Left lung (tissue), 10 donors: Measurements from ENCODE around the gene RAP1A. TPM values are rescaled to one million over a fixed set of nuclear protein-coding genes. Genes with fewer than 3 reads are reported as not detected.

Source experiments
- ATAC-seq: fragments of 200-7000 bp; cut with Tn5 transposase; one replicate; pipeline ENCODE4 v1.9.1; 2020; ENCODE audit warnings: moderate library complexity
- DNase-seq, 4 donors: peaks; one replicate each; pipeline ENCODE4 v3.0.0-alpha.2; 2013 to 2020
- H3K27ac ChIP-seq, 2 donors: fragments of 200-600 bp; sonication (generic) in 1 of 2; one replicate each; pipeline versions ENCODE4 v1.5.0 to v1.8.0; 2020 to 2021
- H3K27me3 ChIP-seq, 2 donors: fragments of 200-600 bp; sonication (generic) in 1 of 2; one replicate each; pipeline versions ENCODE4 v1.5.0 to v1.8.0; 2020 to 2021
- H3K36me3 ChIP-seq, 2 donors: fragments of 200-600 bp; sonication (generic) in 1 of 2; one replicate each; pipeline versions ENCODE4 v1.5.0 to v1.8.0; 2020 to 2021
- H3K4me1 ChIP-seq, 2 donors: fragments of 200-600 bp; one replicate each; pipeline ENCODE4 v1.8.0; 2021
- H3K4me3 ChIP-seq, 2 donors: fragments of 200-600 bp; sonication (generic) in 1 of 2; one replicate each; pipeline versions ENCODE4 v1.5.0 to v1.8.0; 2020 to 2021; ENCODE audit warnings: mild to moderate bottlenecking in 1 of 2
- H3K9me3 ChIP-seq, 2 donors: fragments of 200-600 bp; sonication (generic) in 1 of 2; one replicate each; pipeline versions ENCODE4 v1.5.0 to v1.8.0; 2020 to 2021
- intact Hi-C, 2 donors: fragments of 100-400 bp; cut with DNase I; formaldehyde crosslinking; loops; one replicate each; pipeline versions ENCODE4 v1.11.2 to v1.14.2; 2022
- polyA plus RNA-seq, 6 donors: library from polyadenylated mRNA; unstranded; fragments of 120-200 nt; gene quantifications; one replicate each; pipeline ENCODE4 v1.2.1, GENCODE V29; 2013; ENCODE audit not compliant: insufficient read length in 6 of 6
- total RNA-seq, 2 donors: library from RNA; stranded (reverse); fragmentation: NEBNext Ultra II Directional; extraction: Animal tissue kit (Norgen Biotek cat#: 25700); gene quantifications; one replicate each; pipeline ENCODE4 v1.2.1, GENCODE V29; 2021
- TF ChIP-seq, protein P1 (sequence below), 2 donors: fragments of 200-600 bp; sonication (generic) in 1 of 2; IDR thresholded peaks; one replicate each; pipeline versions ENCODE4 v1.5.0 to v1.8.0; 2021; ENCODE audit warnings: antibody characterized with exemption in 2 of 2
- donor health status: DM: no; HTN: yes; CAD: no.
- donor health status: DM: no; HTN: no; CAD: no.

The RAP1A gene
- total and polyA plus RNA-seq, 8 donors, result 68.2 to 121 (median 82.4) TPM

DNA sequence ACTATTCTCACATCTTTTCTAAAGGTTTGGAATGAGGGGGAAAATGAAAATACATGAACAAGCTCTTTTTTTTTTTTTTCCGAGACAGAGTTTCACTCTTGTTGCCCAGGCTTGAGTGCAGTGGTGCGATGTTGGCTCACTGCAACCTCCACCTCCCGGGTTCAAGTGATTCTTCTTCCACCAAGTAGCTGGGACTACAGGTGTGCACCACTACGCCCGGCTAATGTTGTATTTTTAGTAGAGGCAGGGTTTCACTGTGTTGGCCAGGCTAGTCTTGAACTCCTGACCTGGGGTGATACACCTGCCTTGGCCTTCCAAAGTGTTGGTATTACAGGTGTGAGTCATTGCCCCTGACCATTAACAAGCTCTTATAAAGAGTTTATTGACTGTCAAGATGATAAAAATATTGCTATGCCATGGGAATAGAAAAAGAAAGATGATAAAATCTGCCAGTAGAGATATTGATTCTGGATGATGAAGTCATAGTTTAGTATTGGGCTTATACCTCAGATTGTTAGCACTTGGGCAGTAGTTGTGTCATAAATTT is 83.0 kb downstream of the RAP1A start:
- H3K4me1 ChIP-seq, result peaks cover 0 to 3% of the 10 kb centered on the region in 2 donors
- ATAC-seq (no peak), DNase-seq (no peak)
- H3K27me3 ChIP-seq, result no peaks in the 10 kb centered on the region
- H3K9me3 ChIP-seq, result no peaks in the 10 kb centered on the region
- no peak overlapping the region for H3K4me3 ChIP-seq
- H3K27ac ChIP-seq, result no peak overlapping the region
- H3K36me3 ChIP-seq, result peaks cover 0 to 77% of the 10 kb centered on the region in 2 donors
- TF ChIP-seq, protein P1, sequence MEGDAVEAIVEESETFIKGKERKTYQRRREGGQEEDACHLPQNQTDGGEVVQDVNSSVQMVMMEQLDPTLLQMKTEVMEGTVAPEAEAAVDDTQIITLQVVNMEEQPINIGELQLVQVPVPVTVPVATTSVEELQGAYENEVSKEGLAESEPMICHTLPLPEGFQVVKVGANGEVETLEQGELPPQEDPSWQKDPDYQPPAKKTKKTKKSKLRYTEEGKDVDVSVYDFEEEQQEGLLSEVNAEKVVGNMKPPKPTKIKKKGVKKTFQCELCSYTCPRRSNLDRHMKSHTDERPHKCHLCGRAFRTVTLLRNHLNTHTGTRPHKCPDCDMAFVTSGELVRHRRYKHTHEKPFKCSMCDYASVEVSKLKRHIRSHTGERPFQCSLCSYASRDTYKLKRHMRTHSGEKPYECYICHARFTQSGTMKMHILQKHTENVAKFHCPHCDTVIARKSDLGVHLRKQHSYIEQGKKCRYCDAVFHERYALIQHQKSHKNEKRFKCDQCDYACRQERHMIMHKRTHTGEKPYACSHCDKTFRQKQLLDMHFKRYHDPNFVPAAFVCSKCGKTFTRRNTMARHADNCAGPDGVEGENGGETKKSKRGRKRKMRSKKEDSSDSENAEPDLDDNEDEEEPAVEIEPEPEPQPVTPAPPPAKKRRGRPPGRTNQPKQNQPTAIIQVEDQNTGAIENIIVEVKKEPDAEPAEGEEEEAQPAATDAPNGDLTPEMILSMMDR (IDR thresholded peaks at IDR 0.05), result no peak
- intact Hi-C loops, result no loop called here

- Histone ChIP-seq H3K36me3 (peaks cover 0 to 68% of the 10 kb centered on the region in 2 donors), H3K27me3 (no peaks in the 10 kb centered on the region), H3K27ac (no peak overlapping the region), H3K4me3 (no peak overlapping the region), H3K4me1 (peaks cover 0 to 12% of the 10 kb centered on the region in 2 donors), H3K9me3 (no peaks in the 10 kb centered on the region)
- TF ChIP-seq, protein P1 (IDR thresholded peaks at IDR 0.05), result no peak
- intact Hi-C loops, result no loop called here
- ATAC-seq (no peak), DNase-seq (no peak)
These were observed 84.7 kb downstream of the RAP1A start for GRCh38 chr1:111704240-111704639.

DNA sequence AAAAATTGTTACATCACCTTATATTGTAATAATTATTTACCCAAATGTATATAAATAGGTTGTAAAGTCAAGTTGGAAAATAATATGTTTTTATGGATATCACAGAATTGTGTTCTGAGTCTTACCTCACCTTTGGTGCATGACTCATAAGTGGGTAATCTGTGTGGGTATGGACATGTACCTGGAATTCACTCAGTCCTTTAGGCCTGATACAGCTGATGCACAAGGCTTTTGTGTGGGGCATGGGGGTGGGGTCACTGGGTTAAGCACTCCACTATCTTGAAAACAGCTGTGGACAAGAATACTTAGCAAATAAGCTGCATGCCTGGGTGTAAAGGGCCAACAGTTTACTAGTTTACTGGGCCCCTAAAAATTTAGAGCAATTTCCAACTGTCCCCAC is 85.2 kb downstream of the RAP1A start:
- intact Hi-C loops, result no loop called here
- H3K4me1 ChIP-seq, result peaks cover 0 to 12% of the 10 kb centered on the region in 2 donors
- H3K27me3 ChIP-seq, result no peaks in the 10 kb centered on the region
- no peak for DNase-seq
- H3K4me3 ChIP-seq, result no peak overlapping the region
- TF ChIP-seq, protein P1 (IDR thresholded peaks at IDR 0.05), result no peak
- ATAC-seq, result peak; percentile 84
- H3K27ac ChIP-seq, result no peak overlapping the region
- peaks cover 0 to 68% of the 10 kb centered on the region in 2 donors for H3K36me3 ChIP-seq
- no peaks in the 10 kb centered on the region for H3K9me3 ChIP-seq

DNA sequence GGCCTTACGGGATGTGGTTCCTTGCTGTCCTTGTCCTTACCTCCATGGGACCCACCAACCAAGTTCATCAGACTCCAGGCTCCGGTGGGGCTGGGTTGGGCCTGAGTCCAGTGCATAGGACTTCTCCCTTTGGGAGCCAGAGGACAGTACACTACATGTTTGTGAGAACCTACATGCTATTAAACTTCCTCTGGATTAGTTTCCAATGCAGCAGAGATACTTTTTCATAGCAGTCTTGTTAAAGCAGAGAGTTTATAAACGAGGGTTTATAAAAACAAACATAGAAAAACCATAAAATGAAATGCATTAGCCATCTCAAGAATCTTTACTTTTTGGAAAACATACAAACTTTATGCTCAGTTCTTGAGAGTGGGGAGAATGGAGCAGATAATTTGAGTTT is 86.3 kb downstream of the RAP1A start:
- TF ChIP-seq, protein P1 (IDR thresholded peaks at IDR 0.05), result no peak
- DNase-seq (no peak), ATAC-seq (no peak)
- Histone ChIP-seq H3K36me3 (peaks cover 0 to 66% of the 10 kb centered on the region in 2 donors), H3K4me1 (peaks cover 0 to 12% of the 10 kb centered on the region in 2 donors), H3K27ac (no peak overlapping the region), H3K27me3 (no peaks in the 10 kb centered on the region), H3K4me3 (no peak overlapping the region), H3K9me3 (no peaks in the 10 kb centered on the region)
- intact Hi-C loops, result no loop called here

DNA sequence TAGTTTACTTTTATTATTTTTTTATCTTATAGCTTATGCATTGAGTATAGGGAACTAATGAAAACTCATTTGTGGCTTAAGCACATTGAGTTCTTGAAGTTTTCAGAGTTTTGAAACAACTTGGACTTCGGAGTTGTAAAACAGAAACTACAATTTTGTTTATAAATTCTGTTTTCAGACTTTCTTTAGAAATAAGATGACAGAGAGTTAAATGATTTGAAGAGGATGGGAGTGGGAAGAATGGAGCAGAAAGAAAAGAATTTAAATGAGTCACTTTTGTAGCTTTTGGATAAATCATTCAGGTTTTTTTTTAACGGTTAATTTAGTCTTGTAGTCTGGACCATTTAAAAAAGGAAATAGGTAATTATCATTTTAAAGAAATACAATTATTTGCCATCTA is 87.3 kb downstream of the RAP1A start:
- Histone ChIP-seq H3K36me3 (peaks cover 0 to 68% of the 10 kb centered on the region in 2 donors), H3K9me3 (no peaks in the 10 kb centered on the region), H3K4me3 (no peak overlapping the region), H3K4me1 (peaks cover 0 to 12% of the 10 kb centered on the region in 2 donors), H3K27ac (no peak overlapping the region), H3K27me3 (no peaks in the 10 kb centered on the region)
- DNase-seq, result no peak
- intact Hi-C loops, result no loop called here
- no peak for ATAC-seq
- TF ChIP-seq, protein P1 (IDR thresholded peaks at IDR 0.05), result no peak
